ENCODE data around the gene B4GAT1. TPM values are rescaled to one million over a fixed set of nuclear protein-coding genes. Genes with fewer than 3 reads are reported as not detected.

B4GAT1 gene
- total RNA-seq, 1 donor from 2014 or later, result 64.2 TPM

DNA sequence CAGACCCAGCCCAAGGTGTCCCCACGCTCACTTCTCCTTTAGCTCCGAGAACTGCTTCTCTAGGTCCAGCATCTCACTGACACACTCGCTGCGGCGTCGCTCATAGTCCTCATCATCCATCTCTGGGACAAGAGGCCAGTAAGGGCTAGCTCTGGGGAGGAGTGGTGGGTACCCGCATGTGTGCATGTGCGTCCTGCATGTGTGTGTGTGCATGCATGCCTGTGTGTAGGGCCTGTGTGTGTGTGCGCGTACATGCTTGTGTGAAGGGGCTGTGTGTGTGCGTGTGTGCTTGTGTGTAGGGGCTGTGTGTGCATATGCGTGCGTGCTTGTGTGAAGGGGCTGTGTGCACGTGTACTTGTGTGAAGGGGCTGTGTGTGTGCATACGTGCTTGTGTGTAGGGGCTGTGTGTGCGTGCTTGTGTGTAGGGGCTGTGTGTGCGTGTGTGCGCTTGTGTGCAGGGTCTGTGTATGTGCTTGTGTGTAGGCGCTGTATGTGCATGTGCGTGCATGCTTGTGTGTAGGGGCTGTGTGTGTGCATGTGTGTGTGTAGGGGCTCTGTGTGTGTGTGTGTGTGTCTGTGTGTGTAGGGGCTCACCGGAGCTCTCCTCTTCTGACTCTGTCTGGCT is 5.8 kb downstream of the B4GAT1 start:
- Histone ChIP-seq H3K27me3 (no peaks in the 10 kb centered on the region), H3K4me3 (no peak overlapping the region), H3K36me3 (peaks cover 37 to 41% of the 10 kb centered on the region in 2 donors), H3K4me1 (peaks cover 15 to 27% of the 10 kb centered on the region in 2 donors), H3K27ac (no peak overlapping the region), H3K9me3 (no peaks in the 10 kb centered on the region)
- TF ChIP-seq, protein P1, sequence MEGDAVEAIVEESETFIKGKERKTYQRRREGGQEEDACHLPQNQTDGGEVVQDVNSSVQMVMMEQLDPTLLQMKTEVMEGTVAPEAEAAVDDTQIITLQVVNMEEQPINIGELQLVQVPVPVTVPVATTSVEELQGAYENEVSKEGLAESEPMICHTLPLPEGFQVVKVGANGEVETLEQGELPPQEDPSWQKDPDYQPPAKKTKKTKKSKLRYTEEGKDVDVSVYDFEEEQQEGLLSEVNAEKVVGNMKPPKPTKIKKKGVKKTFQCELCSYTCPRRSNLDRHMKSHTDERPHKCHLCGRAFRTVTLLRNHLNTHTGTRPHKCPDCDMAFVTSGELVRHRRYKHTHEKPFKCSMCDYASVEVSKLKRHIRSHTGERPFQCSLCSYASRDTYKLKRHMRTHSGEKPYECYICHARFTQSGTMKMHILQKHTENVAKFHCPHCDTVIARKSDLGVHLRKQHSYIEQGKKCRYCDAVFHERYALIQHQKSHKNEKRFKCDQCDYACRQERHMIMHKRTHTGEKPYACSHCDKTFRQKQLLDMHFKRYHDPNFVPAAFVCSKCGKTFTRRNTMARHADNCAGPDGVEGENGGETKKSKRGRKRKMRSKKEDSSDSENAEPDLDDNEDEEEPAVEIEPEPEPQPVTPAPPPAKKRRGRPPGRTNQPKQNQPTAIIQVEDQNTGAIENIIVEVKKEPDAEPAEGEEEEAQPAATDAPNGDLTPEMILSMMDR (IDR thresholded peaks at IDR 0.05), result no peak
- intact Hi-C loops (cut with DNase I), result no loop called here
- DNase-seq (ENCODE audit: low spot score in 2 of 2), result no peak

DNA sequence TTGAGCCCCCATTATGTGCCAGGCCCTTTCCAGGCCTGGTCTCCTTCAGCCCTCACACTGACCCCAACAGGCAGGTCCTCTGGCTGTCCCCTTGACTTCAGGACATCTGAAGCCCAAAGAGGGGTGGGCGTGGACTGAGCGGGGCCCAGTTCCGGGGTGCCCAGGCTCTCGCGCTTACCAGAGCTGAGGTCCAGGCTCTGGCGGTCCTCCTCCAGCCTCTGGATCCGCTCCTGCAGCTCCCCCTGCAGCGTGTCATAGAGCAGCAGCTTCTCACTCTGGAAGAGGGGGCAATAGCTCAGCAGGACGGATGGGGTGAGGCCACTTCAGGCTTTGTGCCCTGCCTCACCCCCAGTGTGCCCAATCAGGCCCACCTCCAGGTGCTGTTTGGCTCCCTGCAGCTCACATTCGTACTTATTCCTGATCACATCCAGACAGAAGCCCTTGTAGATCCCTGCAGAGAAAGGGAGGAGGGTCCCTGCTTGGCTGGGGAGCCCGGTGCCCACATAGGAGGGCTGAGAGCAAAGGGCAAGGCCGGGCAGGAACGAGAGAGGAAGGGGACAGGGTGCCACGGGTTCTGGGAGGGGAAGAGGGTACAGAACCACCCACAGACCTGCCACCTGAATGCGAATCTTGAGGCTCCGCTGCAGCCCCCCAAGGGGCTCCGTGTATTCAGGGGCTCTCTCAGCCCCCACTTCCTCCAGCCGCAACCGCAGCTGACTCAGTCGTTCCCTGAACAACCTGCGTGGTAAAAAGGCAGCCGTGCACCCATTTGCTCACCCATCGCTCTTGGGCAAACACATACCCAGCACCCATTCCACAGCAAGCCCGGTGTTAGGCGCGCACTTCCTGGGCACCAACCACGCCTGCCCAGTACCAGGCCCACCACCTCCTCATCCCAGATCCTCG is 6.6 kb downstream of the B4GAT1 start:
- intact Hi-C loops (cut with DNase I), result no loop called here
- H3K27ac ChIP-seq, result no peak overlapping the region
- TF ChIP-seq, protein P1 (IDR thresholded peaks at IDR 0.05), result no peak
- H3K9me3 ChIP-seq, result no peaks in the 10 kb centered on the region
- peaks cover 11 to 27% of the 10 kb centered on the region in 2 donors for H3K4me1 ChIP-seq
- H3K36me3 ChIP-seq, result peaks cover 37 to 41% of the 10 kb centered on the region in 2 donors
- H3K27me3 ChIP-seq, result no peaks in the 10 kb centered on the region
- DNase-seq (ENCODE audit: low spot score in 2 of 2), result no peak
- H3K4me3 ChIP-seq, result no peak overlapping the region

- H3K27me3 ChIP-seq, result no peaks in the 10 kb centered on the region
- H3K9me3 ChIP-seq, result no peaks in the 10 kb centered on the region
- TF ChIP-seq, protein P1 (IDR thresholded peaks at IDR 0.05), result no peak
- H3K4me3 ChIP-seq, result no peak overlapping the region
- H3K27ac ChIP-seq, result no peak overlapping the region
- peaks cover 17 to 31% of the 10 kb centered on the region in 2 donors for H3K4me1 ChIP-seq
- no peak for DNase-seq (ENCODE audit: low spot score in 2 of 2)
- intact Hi-C loops (cut with DNase I), result no loop called here
- peaks cover 37 to 41% of the 10 kb centered on the region in 2 donors for H3K36me3 ChIP-seq
These were observed 7.5 kb downstream of the B4GAT1 start for GRCh38 chr11:66339686-66340483.

DNA sequence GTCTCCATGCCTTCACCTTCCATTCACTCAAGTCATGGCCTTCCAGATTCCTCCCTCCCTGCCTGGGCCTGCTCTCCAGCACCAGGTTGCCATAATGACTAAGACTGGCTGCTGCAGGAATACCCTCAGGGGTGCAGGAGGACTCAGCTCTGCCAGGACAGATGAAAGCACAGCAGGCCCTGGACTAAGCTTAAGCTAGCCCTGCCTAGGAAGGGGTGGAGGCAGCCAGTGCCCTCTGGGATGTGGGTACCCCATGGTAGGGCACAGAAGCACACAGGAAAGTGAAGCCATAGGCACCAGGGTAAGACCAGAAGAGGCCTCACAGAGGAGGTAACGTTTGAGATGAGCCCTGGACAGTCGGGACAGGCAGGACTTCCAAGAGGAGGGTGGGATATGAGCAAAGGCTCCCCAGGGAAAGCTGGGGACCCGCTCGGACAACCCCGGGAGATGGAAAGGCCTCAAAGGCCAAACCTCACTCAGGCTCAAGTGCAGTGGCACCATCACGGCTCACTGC is 8.2 kb downstream of the B4GAT1 start:
- no peaks in the 10 kb centered on the region for H3K9me3 ChIP-seq
- intact Hi-C loops (cut with DNase I), result no loop called here
- no peak overlapping the region for H3K27ac ChIP-seq
- no peak for DNase-seq (ENCODE audit: low spot score in 2 of 2)
- H3K27me3 ChIP-seq, result no peaks in the 10 kb centered on the region
- TF ChIP-seq, protein P1 (IDR thresholded peaks at IDR 0.05), result no peak
- peaks cover 14 to 31% of the 10 kb centered on the region in 2 donors for H3K4me1 ChIP-seq
- no peak overlapping the region for H3K4me3 ChIP-seq
- peaks cover 37 to 41% of the 10 kb centered on the region in 2 donors for H3K36me3 ChIP-seq
